ENCODE measurements around the gene COL23A1. TPM values are rescaled to one million over a fixed set of nuclear protein-coding genes. Genes with fewer than 3 reads are reported as not detected.
A peak's percentile ranks its signal among the peaks of the same experiment; 100 is the strongest.

COL23A1 gene
- total RNA-seq, 1 donor from 2014 or later: 0.12 TPM

DNA sequence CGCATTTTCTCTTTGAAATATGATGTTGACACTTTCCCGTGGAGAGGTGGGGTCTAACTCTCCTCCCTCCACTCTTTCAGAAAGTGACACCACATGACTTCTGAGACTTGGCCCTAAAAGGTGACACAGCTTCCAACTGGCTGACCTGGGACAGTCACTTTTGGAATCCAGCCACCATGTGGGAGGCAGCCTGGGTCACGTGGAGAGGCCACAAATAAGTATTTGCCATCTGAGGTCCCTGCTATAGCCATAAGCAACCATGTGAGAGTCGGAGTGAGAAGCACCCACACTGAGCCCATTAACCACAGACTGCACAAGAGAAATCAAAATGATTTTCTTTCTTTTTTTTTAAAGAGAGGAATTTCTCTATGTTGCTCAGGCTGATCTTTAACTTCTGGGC lies 353.5 kb downstream of the COL23A1 start:
- Mint-ChIP-seq H3K27ac (ENCODE audit: unreplicated experiment) (no peak overlapping the region), H3K27me3 (ENCODE audit: low read depth) (no peaks in the 10 kb centered on the region), H3K36me3 (ENCODE audit: low read depth) (no peaks in the 10 kb centered on the region), H3K4me1 (ENCODE audit: low read depth) (peaks cover 8% of the 10 kb centered on the region), H3K9me3 (ENCODE audit: low read depth) (no peaks in the 10 kb centered on the region), H3K4me3 (ENCODE audit: unreplicated experiment) (no peak overlapping the region)
- TF ChIP-seq, protein P1, sequence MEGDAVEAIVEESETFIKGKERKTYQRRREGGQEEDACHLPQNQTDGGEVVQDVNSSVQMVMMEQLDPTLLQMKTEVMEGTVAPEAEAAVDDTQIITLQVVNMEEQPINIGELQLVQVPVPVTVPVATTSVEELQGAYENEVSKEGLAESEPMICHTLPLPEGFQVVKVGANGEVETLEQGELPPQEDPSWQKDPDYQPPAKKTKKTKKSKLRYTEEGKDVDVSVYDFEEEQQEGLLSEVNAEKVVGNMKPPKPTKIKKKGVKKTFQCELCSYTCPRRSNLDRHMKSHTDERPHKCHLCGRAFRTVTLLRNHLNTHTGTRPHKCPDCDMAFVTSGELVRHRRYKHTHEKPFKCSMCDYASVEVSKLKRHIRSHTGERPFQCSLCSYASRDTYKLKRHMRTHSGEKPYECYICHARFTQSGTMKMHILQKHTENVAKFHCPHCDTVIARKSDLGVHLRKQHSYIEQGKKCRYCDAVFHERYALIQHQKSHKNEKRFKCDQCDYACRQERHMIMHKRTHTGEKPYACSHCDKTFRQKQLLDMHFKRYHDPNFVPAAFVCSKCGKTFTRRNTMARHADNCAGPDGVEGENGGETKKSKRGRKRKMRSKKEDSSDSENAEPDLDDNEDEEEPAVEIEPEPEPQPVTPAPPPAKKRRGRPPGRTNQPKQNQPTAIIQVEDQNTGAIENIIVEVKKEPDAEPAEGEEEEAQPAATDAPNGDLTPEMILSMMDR (IDR thresholded peaks at IDR 0.05): no peak
- DNase-seq (ENCODE audit: low spot score): peak; percentile 15

DNA sequence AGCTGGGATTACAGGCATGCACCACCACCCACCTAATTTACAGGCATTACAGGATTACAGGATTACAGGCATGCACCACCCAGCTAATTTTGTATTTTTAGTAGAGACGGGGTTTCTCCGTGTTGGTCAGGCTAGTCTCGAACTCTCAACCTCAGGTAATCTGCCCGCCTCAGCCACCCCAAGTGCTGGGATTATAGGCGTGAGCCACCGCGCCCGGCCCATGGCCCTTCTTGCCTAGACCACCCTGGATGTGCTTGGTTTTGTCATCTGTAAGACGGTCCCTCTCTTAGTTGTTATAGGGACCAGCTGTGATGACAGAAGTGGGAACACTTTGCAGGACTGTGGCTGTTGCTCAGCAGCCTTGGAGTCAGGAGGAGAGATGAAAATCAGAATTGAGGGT lies 354.1 kb downstream of the COL23A1 start:
- H3K4me3 Mint-ChIP-seq (ENCODE audit: unreplicated experiment): no peak overlapping the region
- peaks cover 1% of the 10 kb centered on the region for H3K36me3 Mint-ChIP-seq (ENCODE audit: low read depth)
- H3K9me3 Mint-ChIP-seq (ENCODE audit: low read depth): no peaks in the 10 kb centered on the region
- H3K27me3 Mint-ChIP-seq (ENCODE audit: low read depth): no peaks in the 10 kb centered on the region
- H3K4me1 Mint-ChIP-seq (ENCODE audit: low read depth): peaks cover 13% of the 10 kb centered on the region
- TF ChIP-seq, protein P1 (IDR thresholded peaks at IDR 0.05): no peak
- peak; percentile 52 for DNase-seq (ENCODE audit: low spot score)
- H3K27ac Mint-ChIP-seq (ENCODE audit: unreplicated experiment): no peak overlapping the region

DNA sequence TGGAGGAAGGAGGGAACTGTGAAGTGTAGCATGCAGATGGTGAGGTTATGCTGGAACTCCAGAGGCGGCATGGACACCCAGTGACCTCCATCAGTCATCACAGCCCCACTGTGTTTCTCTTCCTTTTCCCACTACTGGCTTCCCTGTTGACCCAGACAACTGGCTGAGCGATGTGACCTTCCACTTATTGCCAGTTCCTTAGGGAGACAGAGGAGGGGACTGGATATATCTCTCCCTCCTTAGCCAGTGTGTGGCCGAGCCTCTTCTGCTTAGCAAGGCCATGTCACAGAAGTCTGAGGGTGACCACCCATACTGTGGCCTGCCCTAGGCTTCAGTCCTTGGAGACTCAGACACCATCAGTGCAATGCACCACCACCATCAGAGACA lies 354.6 kb downstream of the COL23A1 start:
- H3K9me3 Mint-ChIP-seq (ENCODE audit: low read depth): no peaks in the 10 kb centered on the region
- no peaks in the 10 kb centered on the region for H3K27me3 Mint-ChIP-seq (ENCODE audit: low read depth)
- H3K4me1 Mint-ChIP-seq (ENCODE audit: low read depth): peaks cover 19% of the 10 kb centered on the region
- no peak overlapping the region for H3K27ac Mint-ChIP-seq (ENCODE audit: unreplicated experiment)
- TF ChIP-seq, protein P1 (IDR thresholded peaks at IDR 0.05): no peak
- peak; percentile 41 for DNase-seq (ENCODE audit: low spot score)
- peaks cover 4% of the 10 kb centered on the region for H3K36me3 Mint-ChIP-seq (ENCODE audit: low read depth)
- H3K4me3 Mint-ChIP-seq (ENCODE audit: unreplicated experiment): no peak overlapping the region

DNA sequence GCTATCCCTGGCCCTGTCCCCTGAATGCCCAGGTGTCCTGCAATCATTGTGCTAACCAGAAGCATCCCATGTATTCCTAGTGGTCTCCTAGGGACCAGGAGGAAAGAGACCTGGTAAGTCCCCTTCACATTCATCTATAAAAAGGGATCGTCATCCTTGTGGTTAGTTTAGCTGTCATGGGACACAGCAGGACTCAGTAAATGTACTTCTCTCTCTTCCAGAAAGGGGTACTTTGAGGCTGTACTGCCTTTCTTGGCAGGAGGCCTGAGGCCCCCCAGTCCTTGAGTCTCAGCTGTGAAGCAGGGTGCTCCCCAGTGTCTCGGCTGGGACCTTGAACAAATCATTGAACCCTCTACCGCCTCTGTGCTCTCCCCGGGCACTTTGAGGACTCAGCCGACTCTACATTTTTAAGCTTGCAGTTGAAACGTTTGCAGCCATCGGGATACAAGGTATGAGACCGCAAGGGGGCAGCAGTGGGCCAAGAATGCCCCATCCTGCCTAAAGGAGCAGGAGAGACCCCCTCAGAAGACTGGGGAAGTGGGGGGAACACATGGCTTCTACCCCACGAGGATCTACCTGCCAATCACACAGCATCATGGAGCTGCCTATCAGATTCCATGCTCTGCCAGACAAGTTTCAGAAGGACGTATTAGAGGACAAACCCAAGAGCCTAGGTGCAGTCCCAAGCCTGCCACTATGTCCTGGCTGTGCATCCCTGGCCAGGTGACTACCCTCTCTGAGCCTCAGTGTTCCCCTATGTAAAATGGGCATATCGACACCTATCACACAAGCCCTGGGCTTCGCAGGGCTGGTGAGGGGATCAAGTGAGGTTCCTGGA lies 355.2 kb downstream of the COL23A1 start:
- DNase-seq (ENCODE audit: low spot score): peak; percentile 81
- TF ChIP-seq, protein P1 (IDR thresholded peaks at IDR 0.05): peak; percentile 86
- no peaks in the 10 kb centered on the region for H3K9me3 Mint-ChIP-seq (ENCODE audit: low read depth)
- H3K27me3 Mint-ChIP-seq (ENCODE audit: low read depth): no peaks in the 10 kb centered on the region
- peaks cover 4% of the 10 kb centered on the region for H3K36me3 Mint-ChIP-seq (ENCODE audit: low read depth)
- H3K27ac Mint-ChIP-seq (ENCODE audit: unreplicated experiment): peak overlapping the region; percentile 1
- peaks cover 24% of the 10 kb centered on the region for H3K4me1 Mint-ChIP-seq (ENCODE audit: low read depth)
- H3K4me3 Mint-ChIP-seq (ENCODE audit: unreplicated experiment): no peak overlapping the region

DNA sequence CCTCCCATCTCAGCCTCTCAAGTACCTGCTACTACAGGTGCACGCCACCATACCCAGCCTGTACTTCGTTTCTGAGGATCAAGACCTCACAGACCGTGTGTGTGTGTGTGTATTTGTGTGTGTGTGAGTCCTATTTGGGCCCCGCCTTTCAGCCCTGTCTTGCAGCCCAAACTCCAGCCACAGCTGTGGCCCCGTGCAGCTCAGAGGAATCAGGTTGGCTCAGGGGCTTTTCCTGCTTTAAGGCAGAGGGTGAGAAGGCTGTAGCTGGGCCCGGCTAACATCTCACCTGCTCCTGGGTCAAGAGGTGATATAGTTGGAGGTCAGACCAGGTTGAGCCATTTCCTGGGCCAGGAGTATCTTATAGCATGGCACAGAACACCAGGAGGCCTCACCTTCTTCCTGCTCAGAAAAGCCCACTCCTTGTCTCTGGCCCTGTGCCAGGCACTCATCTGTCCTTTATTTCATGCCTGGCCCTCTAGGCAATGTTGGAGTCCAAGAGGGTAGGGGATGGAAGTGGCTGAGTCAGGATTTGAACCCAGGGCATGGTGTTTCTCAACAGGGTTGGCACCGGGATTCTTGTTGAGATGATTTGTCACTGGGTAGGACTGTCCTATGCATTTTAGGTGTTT lies 356.0 kb downstream of the COL23A1 start:
- TF ChIP-seq, protein P1 (IDR thresholded peaks at IDR 0.05): no peak
- Mint-ChIP-seq H3K4me1 (ENCODE audit: low read depth) (peaks cover 30% of the 10 kb centered on the region), H3K36me3 (ENCODE audit: low read depth) (peaks cover 9% of the 10 kb centered on the region), H3K27ac (ENCODE audit: unreplicated experiment) (no peak overlapping the region), H3K4me3 (ENCODE audit: unreplicated experiment) (no peak overlapping the region), H3K27me3 (ENCODE audit: low read depth) (no peaks in the 10 kb centered on the region), H3K9me3 (ENCODE audit: low read depth) (no peaks in the 10 kb centered on the region)
- peak; percentile 59 for DNase-seq (ENCODE audit: low spot score)

All from chondrocyte (in vitro differentiated cells).